Neural progenitor cell (in vitro differentiated cells): ENCODE results near the gene DIPK1B. TPM values are rescaled to one million over a fixed set of nuclear protein-coding genes. Genes with fewer than 3 reads are reported as not detected.

Source experiments
- DNase-seq: peaks from one replicate; pipeline ENCODE4 v3.0.0-alpha.2; 2016; ENCODE audit warnings: low spot score
- H2AFZ ChIP-seq: fragments of 200-600 bp; sonication (generic); replicated peaks from 2 replicates; pipeline ENCODE4 v1.6.1; 2016; ENCODE audit warnings: antibody characterized with exemption
- H3F3A ChIP-seq: fragments of 200-600 bp; sonication (generic); 2 replicates; pipeline ENCODE4 v1.6.1; 2016; ENCODE audit warnings: antibody characterized with exemption, low read depth
- H3K27ac ChIP-seq: fragments of 200-600 bp; sonication (generic); 2 replicates; pipeline ENCODE4 v1.5.1; 2016; ENCODE audit warnings: mild to moderate bottlenecking
- H3K27me3 ChIP-seq: fragments of 200-600 bp; sonication (generic); 2 replicates; pipeline ENCODE4 v1.6.1; 2016; ENCODE audit warnings: mild to moderate bottlenecking, moderate library complexity
- H3K36me3 ChIP-seq: fragments of 200-600 bp; sonication (generic); 2 replicates; pipeline ENCODE4 v1.5.1; 2016
- H3K4me1 ChIP-seq: fragments of 200-600 bp; sonication (generic); 2 replicates; pipeline ENCODE4 v1.6.1; 2016; ENCODE audit warnings: mixed run types
- H3K4me2 ChIP-seq: fragments of 200-600 bp; sonication (generic); 2 replicates; pipeline ENCODE4 v1.6.1; 2016
- H3K4me3 ChIP-seq: fragments of 200-600 bp; sonication (generic); 2 replicates; pipeline ENCODE4 v1.5.1; 2016
- H3K79me2 ChIP-seq: fragments of 200-600 bp; sonication (generic); 2 replicates; pipeline ENCODE4 v1.6.1; 2016; ENCODE audit warnings: low read depth
- H3K9ac ChIP-seq: fragments of 200-600 bp; sonication (generic); 2 replicates; pipeline ENCODE4 v1.6.1; 2016
- H3K9me3 ChIP-seq: fragments of 200-600 bp; sonication (generic); 2 replicates; pipeline ENCODE4 v1.5.1; 2016; ENCODE audit warnings: low read depth
- H4K20me1 ChIP-seq: fragments of 200-600 bp; sonication (generic); 2 replicates; pipeline ENCODE4 v1.6.1; 2016; ENCODE audit warnings: low read depth
- H3K27ac Mint-ChIP-seq: 3 replicates; pipeline ENCODE4 v1.8.0; 2021; ENCODE audit warnings: mixed read lengths
- H3K27me3 Mint-ChIP-seq: 2 replicates; pipeline ENCODE4 v1.8.0; 2022; ENCODE audit warnings: low read depth, mild to moderate bottlenecking, inconsistent platforms, moderate library complexity, mixed read lengths; ENCODE audit not compliant: insufficient read depth
- H3K36me3 Mint-ChIP-seq: 3 replicates; pipeline ENCODE4 v1.8.0; 2021; ENCODE audit warnings: mixed read lengths
- H3K4me1 Mint-ChIP-seq: 3 replicates; pipeline ENCODE4 v1.8.0; 2021; ENCODE audit warnings: mixed read lengths
- H3K4me3 Mint-ChIP-seq: 3 replicates; pipeline ENCODE4 v1.8.0; 2021; ENCODE audit warnings: mild to moderate bottlenecking, moderate library complexity, mixed read lengths
- H3K9me3 Mint-ChIP-seq: 3 replicates; pipeline ENCODE4 v1.8.0; 2020; ENCODE audit warnings: mixed read lengths
- EZH2 ChIP-seq: fragments of 200-600 bp; sonication (generic); IDR thresholded peaks from 2 replicates; pipeline ENCODE4 v1.6.1; 2017; ENCODE audit warnings: antibody characterized with exemption, mild to moderate bottlenecking, moderate library complexity
- EZH2phosphoT487 ChIP-seq: fragments of 200-600 bp; sonication (generic); IDR thresholded peaks from 2 replicates; pipeline ENCODE4 v1.6.1; 2017; ENCODE audit warnings: antibody characterized with exemption
- total RNA-seq: library from RNA; depleted of rRNA; stranded (reverse); fragments of >200 nt; gene quantifications from 2 replicates; pipeline ENCODE4 v1.2.3, GENCODE V29; 2015; ENCODE audit warnings: low replicate concordance
- TF ChIP-seq, protein P1 (sequence below): fragments of 200-600 bp; sonication (generic); IDR thresholded peaks from 2 replicates; pipeline ENCODE4 v1.5.1; 2017; ENCODE audit warnings: antibody characterized with exemption, mild to moderate bottlenecking

Gene DIPK1B
- total RNA-seq, 1 donor from 2014 or later = 11.8 TPM

- H3K27me3 Mint-ChIP-seq = peaks cover 12% of the 10 kb centered on the region
- Histone ChIP-seq H3K4me3 (no peak overlapping the region), H3K4me1 (peaks cover 11% of the 10 kb centered on the region), H2AFZ (no peak overlapping the region), H3K9me3 (no peaks in the 10 kb centered on the region), H3K27me3 (peaks cover 6% of the 10 kb centered on the region), H3F3A (no peaks in the 10 kb centered on the region), H3K79me2 (no peaks in the 10 kb centered on the region), H3K9ac (no peak overlapping the region), H4K20me1 (no peaks in the 10 kb centered on the region), H3K36me3 (no peaks in the 10 kb centered on the region), H3K4me2 (no peak overlapping the region), H3K27ac (no peak overlapping the region)
- no peaks in the 10 kb centered on the region for H3K4me1 Mint-ChIP-seq
- no peak for DNase-seq
- no peak for TF ChIP-seq EZH2
- no peaks in the 10 kb centered on the region for H3K9me3 Mint-ChIP-seq
- H3K27ac Mint-ChIP-seq = no peak overlapping the region
- no peak overlapping the region for H3K4me3 Mint-ChIP-seq
- no peaks in the 10 kb centered on the region for H3K36me3 Mint-ChIP-seq
Observed at GRCh38 chr9:136739509-136739908, 27.1 kb downstream of the DIPK1B start.

GRCh38 chr9:136740069-136740468, 27.7 kb downstream of the DIPK1B start:
- no peaks in the 10 kb centered on the region for H3K4me1 Mint-ChIP-seq
- DNase-seq = no peak
- no peaks in the 10 kb centered on the region for H3K36me3 Mint-ChIP-seq
- TF ChIP-seq, protein P1, sequence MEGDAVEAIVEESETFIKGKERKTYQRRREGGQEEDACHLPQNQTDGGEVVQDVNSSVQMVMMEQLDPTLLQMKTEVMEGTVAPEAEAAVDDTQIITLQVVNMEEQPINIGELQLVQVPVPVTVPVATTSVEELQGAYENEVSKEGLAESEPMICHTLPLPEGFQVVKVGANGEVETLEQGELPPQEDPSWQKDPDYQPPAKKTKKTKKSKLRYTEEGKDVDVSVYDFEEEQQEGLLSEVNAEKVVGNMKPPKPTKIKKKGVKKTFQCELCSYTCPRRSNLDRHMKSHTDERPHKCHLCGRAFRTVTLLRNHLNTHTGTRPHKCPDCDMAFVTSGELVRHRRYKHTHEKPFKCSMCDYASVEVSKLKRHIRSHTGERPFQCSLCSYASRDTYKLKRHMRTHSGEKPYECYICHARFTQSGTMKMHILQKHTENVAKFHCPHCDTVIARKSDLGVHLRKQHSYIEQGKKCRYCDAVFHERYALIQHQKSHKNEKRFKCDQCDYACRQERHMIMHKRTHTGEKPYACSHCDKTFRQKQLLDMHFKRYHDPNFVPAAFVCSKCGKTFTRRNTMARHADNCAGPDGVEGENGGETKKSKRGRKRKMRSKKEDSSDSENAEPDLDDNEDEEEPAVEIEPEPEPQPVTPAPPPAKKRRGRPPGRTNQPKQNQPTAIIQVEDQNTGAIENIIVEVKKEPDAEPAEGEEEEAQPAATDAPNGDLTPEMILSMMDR = no peak
- TF ChIP-seq EZH2 = no peak
- TF ChIP-seq EZH2phosphoT487 = no peak
- no peak overlapping the region for H3K4me2 ChIP-seq
- H3K9ac ChIP-seq = no peak overlapping the region
- H2AFZ ChIP-seq = no peak overlapping the region
- no peak overlapping the region for H3K4me3 ChIP-seq
- H3K27me3 Mint-ChIP-seq = peaks cover 12% of the 10 kb centered on the region
- H3K4me1 ChIP-seq = peaks cover 11% of the 10 kb centered on the region
- no peak overlapping the region for H3K27ac Mint-ChIP-seq
- no peak overlapping the region for H3K4me3 Mint-ChIP-seq
- no peak overlapping the region for H3K27ac ChIP-seq
- no peaks in the 10 kb centered on the region for H3K79me2 ChIP-seq
- no peaks in the 10 kb centered on the region for H4K20me1 ChIP-seq
- no peaks in the 10 kb centered on the region for H3K9me3 ChIP-seq
- no peaks in the 10 kb centered on the region for H3K9me3 Mint-ChIP-seq
- H3F3A ChIP-seq = no peaks in the 10 kb centered on the region
- no peaks in the 10 kb centered on the region for H3K36me3 ChIP-seq
- H3K27me3 ChIP-seq = peaks cover 6% of the 10 kb centered on the region

DNA sequence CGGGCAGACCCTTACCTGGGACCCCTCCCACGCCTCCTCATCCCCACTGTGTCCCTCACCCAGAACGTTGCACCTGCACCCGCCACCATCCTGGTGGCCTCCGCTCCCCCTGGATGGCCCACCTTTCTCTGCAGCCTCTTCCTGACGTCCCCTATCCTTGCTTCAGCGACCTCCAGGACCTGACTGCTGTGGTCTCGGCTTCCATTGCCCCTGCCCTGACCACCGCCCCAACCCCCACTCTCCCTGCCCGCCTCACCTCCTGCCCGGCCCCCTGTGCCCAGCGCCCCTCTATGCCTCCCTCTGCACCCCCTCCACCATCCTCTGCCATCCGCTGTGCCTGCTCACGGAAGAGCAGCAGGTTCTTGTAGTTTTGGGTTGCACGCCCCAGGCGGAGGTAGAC, 28.1 kb downstream of the DIPK1B start:
- Histone ChIP-seq H3K9me3 (no peaks in the 10 kb centered on the region), H3K4me3 (no peak overlapping the region), H3K27me3 (peaks cover 6% of the 10 kb centered on the region), H3K4me1 (peaks cover 11% of the 10 kb centered on the region), H4K20me1 (no peaks in the 10 kb centered on the region), H3K27ac (no peak overlapping the region), H3K9ac (no peak overlapping the region), H3K36me3 (no peaks in the 10 kb centered on the region), H3K79me2 (no peaks in the 10 kb centered on the region), H3K4me2 (no peak overlapping the region), H3F3A (no peaks in the 10 kb centered on the region), H2AFZ (no peak overlapping the region)
- H3K9me3 Mint-ChIP-seq = no peaks in the 10 kb centered on the region
- peaks cover 12% of the 10 kb centered on the region for H3K27me3 Mint-ChIP-seq
- H3K4me1 Mint-ChIP-seq = no peaks in the 10 kb centered on the region
- no peak for TF ChIP-seq EZH2
- no peak for DNase-seq
- H3K36me3 Mint-ChIP-seq = no peaks in the 10 kb centered on the region
- H3K4me3 Mint-ChIP-seq = no peak overlapping the region
- no peak overlapping the region for H3K27ac Mint-ChIP-seq

- Histone ChIP-seq H3K9ac (no peak overlapping the region), H4K20me1 (no peaks in the 10 kb centered on the region), H3K79me2 (no peaks in the 10 kb centered on the region), H3F3A (no peaks in the 10 kb centered on the region), H3K36me3 (no peaks in the 10 kb centered on the region), H3K4me3 (no peak overlapping the region), H2AFZ (no peak overlapping the region), H3K27ac (no peak overlapping the region), H3K27me3 (peaks cover 6% of the 10 kb centered on the region), H3K4me1 (peaks cover 11% of the 10 kb centered on the region), H3K9me3 (no peaks in the 10 kb centered on the region), H3K4me2 (no peak overlapping the region)
- TF ChIP-seq, protein P1 = no peak
- TF ChIP-seq EZH2phosphoT487 (no peak), EZH2 (no peak)
- no peaks in the 10 kb centered on the region for H3K9me3 Mint-ChIP-seq
- DNase-seq = no peak
- no peak overlapping the region for H3K27ac Mint-ChIP-seq
- H3K27me3 Mint-ChIP-seq = peaks cover 11% of the 10 kb centered on the region
- no peaks in the 10 kb centered on the region for H3K4me1 Mint-ChIP-seq
- no peaks in the 10 kb centered on the region for H3K36me3 Mint-ChIP-seq
- no peak overlapping the region for H3K4me3 Mint-ChIP-seq
Observed at GRCh38 chr9:136740971-136741882, 28.9 kb downstream of the DIPK1B start.
